Right atrium auricular region (tissue), 2 donors: Measurements from ENCODE around the gene MPIG6B. TPM values are rescaled to one million over a fixed set of nuclear protein-coding genes. Genes with fewer than 3 reads are reported as not detected.

Experiments used
- DNase-seq: peaks from one replicate; pipeline ENCODE4 v3.0.0-alpha.2; 2019; ENCODE audit warnings: low spot score
- H3K27ac ChIP-seq, 2 donors: fragments of 200-600 bp; sonication (generic); 1 replicate in 1 of 2; 2 replicates in 1 of 2; pipeline ENCODE4 v1.5.1; 2016 to 2019
- H3K27me3 ChIP-seq, 2 donors: fragments of 200-600 bp; sonication (generic); one replicate each; pipeline versions ENCODE4 v1.5.1 to v1.6.0; 2017 to 2019
- H3K36me3 ChIP-seq: fragments of 200-600 bp; sonication (generic); one replicate; pipeline ENCODE4 v1.5.1; 2016
- H3K4me1 ChIP-seq, 2 donors: fragments of 200-600 bp; sonication (generic); one replicate each; pipeline versions ENCODE4 v1.5.1 to v1.6.0; 2017 to 2019
- H3K4me3 ChIP-seq, 2 donors: fragments of 200-600 bp; sonication (generic); 1 replicate in 1 of 2; 2 replicates in 1 of 2; pipeline ENCODE4 v1.5.1; 2017 to 2019; ENCODE audit warnings: mild to moderate bottlenecking in 1 of 2, moderate library complexity in 1 of 2
- H3K9me3 ChIP-seq, 2 donors: fragments of 200-600 bp; sonication (generic); one replicate each; pipeline ENCODE4 v1.5.1; 2019
- total RNA-seq, 2 donors: library from RNA; depleted of rRNA; stranded (reverse); fragments of >200 nt; gene quantifications; one replicate each; pipeline ENCODE4 v1.1.0, GENCODE V29; 2016
- TF ChIP-seq, protein P1 (sequence below), 2 donors: fragments of 200-600 bp; sonication (generic); IDR thresholded peaks; one replicate each; pipeline ENCODE4 v1.5.1; 2019; ENCODE audit warnings: antibody characterized with exemption in 2 of 2

The MPIG6B gene
- total RNA-seq, 2 donors from 2014 or later, result 0.55 TPM; not detected in 1

DNA sequence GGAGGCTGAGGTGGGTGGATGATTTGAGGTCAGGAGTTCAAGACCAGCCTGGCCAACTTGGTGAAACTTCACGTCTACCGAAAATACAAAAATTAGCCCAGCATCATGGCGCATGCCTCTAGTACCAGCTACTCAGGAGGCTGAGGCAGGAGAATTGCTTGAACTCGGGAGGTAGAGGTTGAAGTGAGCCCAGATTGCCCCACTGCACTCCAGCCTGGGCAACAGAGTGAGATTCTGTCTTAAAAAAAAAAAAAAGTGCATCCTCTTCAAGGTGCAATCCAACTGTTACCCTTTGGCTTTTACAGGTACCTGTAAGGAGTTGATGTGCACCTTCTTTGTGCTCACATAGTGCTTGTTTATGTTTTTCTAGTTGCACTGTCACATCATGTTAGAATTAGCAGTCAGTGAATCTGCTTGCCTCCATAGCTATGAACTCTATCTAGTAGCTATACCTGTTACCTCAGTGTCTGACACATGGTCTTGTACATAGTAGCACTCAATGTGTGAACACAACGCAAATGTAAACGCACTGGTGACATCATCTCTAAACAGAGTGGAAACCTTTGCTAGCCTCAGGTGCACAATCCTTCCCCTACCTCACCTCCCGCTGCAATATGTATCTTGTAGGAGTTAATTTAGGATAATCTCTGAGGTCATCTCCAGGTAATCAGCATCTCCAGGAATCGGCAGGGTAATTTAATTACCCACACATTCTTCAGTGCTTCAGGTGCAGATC lies 26.3 kb downstream of the MPIG6B start:
- TF ChIP-seq, protein P1, sequence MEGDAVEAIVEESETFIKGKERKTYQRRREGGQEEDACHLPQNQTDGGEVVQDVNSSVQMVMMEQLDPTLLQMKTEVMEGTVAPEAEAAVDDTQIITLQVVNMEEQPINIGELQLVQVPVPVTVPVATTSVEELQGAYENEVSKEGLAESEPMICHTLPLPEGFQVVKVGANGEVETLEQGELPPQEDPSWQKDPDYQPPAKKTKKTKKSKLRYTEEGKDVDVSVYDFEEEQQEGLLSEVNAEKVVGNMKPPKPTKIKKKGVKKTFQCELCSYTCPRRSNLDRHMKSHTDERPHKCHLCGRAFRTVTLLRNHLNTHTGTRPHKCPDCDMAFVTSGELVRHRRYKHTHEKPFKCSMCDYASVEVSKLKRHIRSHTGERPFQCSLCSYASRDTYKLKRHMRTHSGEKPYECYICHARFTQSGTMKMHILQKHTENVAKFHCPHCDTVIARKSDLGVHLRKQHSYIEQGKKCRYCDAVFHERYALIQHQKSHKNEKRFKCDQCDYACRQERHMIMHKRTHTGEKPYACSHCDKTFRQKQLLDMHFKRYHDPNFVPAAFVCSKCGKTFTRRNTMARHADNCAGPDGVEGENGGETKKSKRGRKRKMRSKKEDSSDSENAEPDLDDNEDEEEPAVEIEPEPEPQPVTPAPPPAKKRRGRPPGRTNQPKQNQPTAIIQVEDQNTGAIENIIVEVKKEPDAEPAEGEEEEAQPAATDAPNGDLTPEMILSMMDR (IDR thresholded peaks at IDR 0.05), result no peak
- no peaks in the 10 kb centered on the region for H3K4me1 ChIP-seq
- no peaks in the 10 kb centered on the region for H3K36me3 ChIP-seq
- no peak overlapping the region for H3K27ac ChIP-seq
- H3K27me3 ChIP-seq, result no peaks in the 10 kb centered on the region
- no peak overlapping the region for H3K4me3 ChIP-seq
- no peaks in the 10 kb centered on the region for H3K9me3 ChIP-seq
- DNase-seq, result no peak

DNA sequence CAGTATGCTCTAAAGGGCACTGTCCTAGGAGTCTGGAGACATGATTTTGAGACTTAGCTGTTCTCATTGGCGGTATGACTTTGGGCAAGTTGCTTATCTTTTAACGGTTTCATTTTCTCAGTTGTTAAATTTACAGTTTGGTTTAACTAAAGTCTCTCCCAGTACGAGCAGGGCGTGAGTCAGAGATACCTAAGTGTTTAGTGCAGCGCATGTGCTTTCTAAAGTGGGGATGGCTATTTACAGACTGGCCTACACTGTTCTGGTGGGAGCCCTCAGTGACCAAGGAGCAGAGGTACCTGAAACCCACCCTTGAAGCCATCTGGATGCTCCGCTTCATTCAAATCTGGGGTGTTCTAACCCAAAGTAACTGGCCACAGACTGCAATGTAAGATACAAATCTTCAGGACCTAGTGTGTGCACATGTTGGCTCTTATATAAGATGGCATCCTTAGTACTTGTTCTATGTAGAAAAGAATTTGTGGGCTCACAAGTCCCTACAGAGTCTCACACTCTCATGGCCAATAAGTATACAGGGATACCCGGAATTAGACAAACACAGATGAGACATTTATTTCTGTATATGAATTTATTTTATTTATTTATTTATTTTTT lies 27.3 kb downstream of the MPIG6B start:
- no peak overlapping the region for H3K27ac ChIP-seq
- no peaks in the 10 kb centered on the region for H3K9me3 ChIP-seq
- no peaks in the 10 kb centered on the region for H3K36me3 ChIP-seq
- no peak for DNase-seq
- H3K27me3 ChIP-seq, result no peaks in the 10 kb centered on the region
- H3K4me3 ChIP-seq, result no peak overlapping the region
- TF ChIP-seq, protein P1 (IDR thresholded peaks at IDR 0.05), result no peak
- no peaks in the 10 kb centered on the region for H3K4me1 ChIP-seq

DNA sequence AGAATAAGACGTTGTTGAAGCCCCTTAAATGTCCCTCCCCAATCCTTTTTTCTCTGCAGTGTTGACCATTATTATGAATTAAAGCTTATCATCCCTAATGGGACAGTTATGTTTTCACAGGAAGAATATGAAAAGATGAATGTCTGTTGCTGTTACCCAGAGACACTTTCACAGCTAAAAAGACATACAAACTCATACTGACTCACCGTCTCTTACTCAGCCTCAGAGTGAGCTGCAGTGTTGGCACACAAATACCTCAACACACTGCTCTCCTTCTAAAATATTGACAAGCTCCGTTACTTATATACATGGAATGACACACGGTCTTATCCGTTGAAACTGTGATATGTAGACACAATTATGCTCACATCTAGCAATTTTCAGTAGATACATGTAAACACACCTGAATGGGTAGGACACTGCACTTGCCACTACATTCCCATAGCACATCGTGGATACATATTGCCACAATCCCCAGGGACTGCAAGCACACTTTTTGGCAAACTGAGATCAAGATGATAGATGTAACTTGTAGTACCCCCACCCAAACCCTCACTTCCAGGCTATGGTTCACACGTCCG lies 29.7 kb downstream of the MPIG6B start:
- TF ChIP-seq, protein P1 (IDR thresholded peaks at IDR 0.05), result no peak
- H3K4me3 ChIP-seq, result no peak overlapping the region
- no peak for DNase-seq

DNA sequence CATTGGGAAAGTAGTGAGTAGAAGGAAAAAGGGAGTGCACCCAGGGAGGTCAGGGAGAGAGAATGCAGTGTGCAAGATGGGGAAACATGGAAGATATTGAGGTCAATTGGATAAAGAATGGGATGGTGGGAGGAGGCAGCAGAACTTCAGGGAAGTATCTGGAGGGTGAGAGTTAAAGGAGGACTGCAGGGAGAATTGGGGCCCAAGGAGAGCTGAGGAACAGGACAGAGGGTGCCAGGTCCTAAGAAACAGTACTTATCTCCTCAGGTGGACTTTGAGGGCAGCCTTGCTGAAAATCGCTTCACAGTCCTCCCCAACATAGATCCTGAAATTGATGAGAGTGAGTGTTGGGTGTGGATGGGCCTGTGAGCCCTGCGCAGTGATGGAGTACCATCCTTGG lies 35.1 kb downstream of the MPIG6B start:
- Histone ChIP-seq H3K4me1 (no peaks in the 10 kb centered on the region), H3K27me3 (no peaks in the 10 kb centered on the region), H3K9me3 (no peaks in the 10 kb centered on the region), H3K36me3 (no peaks in the 10 kb centered on the region), H3K4me3 (no peak overlapping the region), H3K27ac (no peak overlapping the region)
- DNase-seq, result no peak
- TF ChIP-seq, protein P1 (IDR thresholded peaks at IDR 0.05), result no peak

More for the DNA sequence above, 29.7 kb downstream of the MPIG6B start:
- H3K9me3 ChIP-seq, result no peaks in the 10 kb centered on the region
- no peak overlapping the region for H3K27ac ChIP-seq
- H3K36me3 ChIP-seq, result no peaks in the 10 kb centered on the region
- no peaks in the 10 kb centered on the region for H3K4me1 ChIP-seq
- H3K27me3 ChIP-seq, result no peaks in the 10 kb centered on the region

DNA sequence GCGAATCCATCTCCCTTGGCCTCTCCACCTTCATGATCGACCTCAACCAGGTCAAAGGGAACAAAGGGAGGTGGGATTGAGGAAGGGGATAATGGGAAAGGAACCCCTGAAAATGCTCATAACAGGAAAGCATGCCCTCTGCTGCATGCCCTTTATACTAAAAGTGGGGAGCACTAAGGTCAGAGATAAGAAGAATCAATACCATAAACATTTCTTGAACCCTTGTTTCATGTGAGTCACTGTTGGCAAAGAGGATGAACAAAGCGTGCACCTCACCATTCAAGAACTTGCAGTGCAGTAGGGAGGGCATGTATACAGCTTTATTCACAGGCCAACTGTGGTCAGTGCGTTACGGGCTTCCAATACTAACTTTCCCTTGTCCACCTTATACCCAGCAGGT lies 37.6 kb downstream of the MPIG6B start:
- Histone ChIP-seq H3K4me1 (peaks cover 0 to under 1% of the 10 kb centered on the region in 2 donors), H3K27ac (no peak overlapping the region), H3K36me3 (no peaks in the 10 kb centered on the region), H3K27me3 (no peaks in the 10 kb centered on the region), H3K9me3 (no peaks in the 10 kb centered on the region), H3K4me3 (no peak overlapping the region)
- no peak for DNase-seq
- TF ChIP-seq, protein P1 (IDR thresholded peaks at IDR 0.05), result no peak
